SU-DHL-6 (cell line): ENCODE measurements around the gene TRA2B.

Experiments used
- H2AFZ ChIP-seq: fragments of 200-600 bp; sonication (generic); 2 replicates; pipeline ENCODE4 v1.6.1; 2014; ENCODE audit warnings: low read depth, mild to moderate bottlenecking, moderate library complexity, mixed read lengths, antibody characterized with exemption, low read length; ENCODE audit not compliant: severe bottlenecking
- H3F3A ChIP-seq: fragments of 200-600 bp; shearing (Covaris generic); 2 replicates; pipeline ENCODE4 v1.6.0; 2016; ENCODE audit warnings: antibody characterized with exemption, mild to moderate bottlenecking; ENCODE audit not compliant: insufficient read depth
- H3K27ac ChIP-seq: fragments of 200-600 bp; sonication (generic); 2 replicates; pipeline ENCODE4 v1.5.1; 2016; ENCODE audit warnings: low read depth, mild to moderate bottlenecking, low read length, moderate library complexity, mixed read lengths
- H3K27me3 ChIP-seq: fragments of 200-600 bp; sonication (generic), shearing (Covaris generic); 2 replicates; pipeline ENCODE4 v1.6.0; 2014; ENCODE audit warnings: mild to moderate bottlenecking, low read length
- H3K36me3 ChIP-seq: fragments of 200-600 bp; sonication (generic); 2 replicates; pipeline ENCODE4 v1.6.1; 2014; ENCODE audit warnings: mild to moderate bottlenecking, low read length, mixed read lengths
- H3K4me2 ChIP-seq: fragments of 300-600, 200-600 bp; shearing (Covaris generic), sonication (generic); 2 replicates; pipeline ENCODE4 v1.6.0; 2014; ENCODE audit warnings: low read length, low read depth, mild to moderate bottlenecking; ENCODE audit not compliant: poor library complexity, severe bottlenecking
- H3K4me3 ChIP-seq: fragments of 200-600 bp; sonication (generic); 2 replicates; pipeline ENCODE4 v1.5.1; 2014; ENCODE audit warnings: antibody characterized with exemption, low read length, mild to moderate bottlenecking, mixed read lengths; ENCODE audit not compliant: insufficient read depth, poor library complexity, severe bottlenecking
- H3K79me2 ChIP-seq: fragments of 200-600 bp; sonication (generic); 2 replicates; pipeline ENCODE4 v1.6.1; 2014; ENCODE audit warnings: mild to moderate bottlenecking, low read length, moderate library complexity; ENCODE audit not compliant: insufficient read depth
- H3K9ac ChIP-seq: fragments of 200-600 bp; sonication (generic); 2 replicates; pipeline ENCODE4 v1.7.0; 2014; ENCODE audit warnings: mild to moderate bottlenecking, low read length
- H3K9me2 ChIP-seq: fragments of 200-600 bp; sonication (generic); replicated peaks from 2 replicates; pipeline ENCODE4 v1.6.1; 2014; ENCODE audit warnings: low read length; ENCODE audit not compliant: insufficient read depth
- H3K9me3 ChIP-seq: fragments of 200-600 bp; sonication (generic); 2 replicates; pipeline ENCODE4 v1.6.1; 2014; ENCODE audit warnings: low read length, mixed read lengths; ENCODE audit not compliant: insufficient read depth
- H4K20me1 ChIP-seq: fragments of 200-600 bp; sonication (generic); 2 replicates; pipeline ENCODE4 v1.6.1; 2014; ENCODE audit warnings: low read depth, mild to moderate bottlenecking, antibody characterized with exemption, low read length, moderate library complexity, mixed read lengths
- EZH2phosphoT487 ChIP-seq: fragments of 200-600 bp; sonication (generic), shearing (Covaris generic); conservative IDR thresholded peaks from 2 replicates; pipeline ENCODE4 v1.6.1; 2018; ENCODE audit warnings: mild to moderate bottlenecking, antibody characterized with exemption, low read length, moderate library complexity, mixed read lengths
- TF ChIP-seq, protein P1 (sequence below): fragments of 200-600 bp; sonication (generic); IDR thresholded peaks from one replicate; pipeline ENCODE4 v1.5.1; 2017; ENCODE audit warnings: antibody characterized with exemption, mild to moderate bottlenecking, low read length, moderate library complexity; ENCODE audit not compliant: insufficient read depth, poor library complexity, severe bottlenecking

Gene TRA2B

DNA sequence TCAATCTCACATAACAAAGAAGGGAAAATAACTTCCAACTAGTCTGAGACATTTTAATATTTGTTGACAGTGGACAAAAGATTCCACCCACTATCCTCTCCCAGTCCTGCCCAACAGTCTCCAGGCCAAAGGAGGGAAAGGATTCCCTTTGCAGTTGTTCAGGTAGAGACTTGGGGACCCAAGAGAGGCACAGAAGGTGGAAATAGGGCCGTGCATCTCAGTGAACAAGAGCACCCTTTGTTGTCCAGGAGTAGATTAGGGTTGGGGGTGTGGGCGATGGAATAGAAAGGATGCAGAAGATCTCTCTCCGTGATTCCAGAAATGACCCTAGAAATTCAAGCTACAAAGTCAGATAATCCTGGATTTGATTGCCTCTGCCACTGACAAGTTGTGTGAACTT lies 44.8 kb upstream of the TRA2B start:
- Histone ChIP-seq H3K36me3 (no peaks in the 10 kb centered on the region), H4K20me1 (no peaks in the 10 kb centered on the region), H3K9me3 (no peaks in the 10 kb centered on the region), H3F3A (no peaks in the 10 kb centered on the region), H3K4me3 (no peak overlapping the region), H3K27ac (no peak overlapping the region), H3K4me2 (no peak overlapping the region), H3K9ac (no peak overlapping the region), H2AFZ (no peak overlapping the region), H3K79me2 (no peaks in the 10 kb centered on the region), H3K9me2 (no peaks in the 10 kb centered on the region), H3K27me3 (no peaks in the 10 kb centered on the region)
- TF ChIP-seq EZH2phosphoT487 = no peak
- TF ChIP-seq, protein P1, sequence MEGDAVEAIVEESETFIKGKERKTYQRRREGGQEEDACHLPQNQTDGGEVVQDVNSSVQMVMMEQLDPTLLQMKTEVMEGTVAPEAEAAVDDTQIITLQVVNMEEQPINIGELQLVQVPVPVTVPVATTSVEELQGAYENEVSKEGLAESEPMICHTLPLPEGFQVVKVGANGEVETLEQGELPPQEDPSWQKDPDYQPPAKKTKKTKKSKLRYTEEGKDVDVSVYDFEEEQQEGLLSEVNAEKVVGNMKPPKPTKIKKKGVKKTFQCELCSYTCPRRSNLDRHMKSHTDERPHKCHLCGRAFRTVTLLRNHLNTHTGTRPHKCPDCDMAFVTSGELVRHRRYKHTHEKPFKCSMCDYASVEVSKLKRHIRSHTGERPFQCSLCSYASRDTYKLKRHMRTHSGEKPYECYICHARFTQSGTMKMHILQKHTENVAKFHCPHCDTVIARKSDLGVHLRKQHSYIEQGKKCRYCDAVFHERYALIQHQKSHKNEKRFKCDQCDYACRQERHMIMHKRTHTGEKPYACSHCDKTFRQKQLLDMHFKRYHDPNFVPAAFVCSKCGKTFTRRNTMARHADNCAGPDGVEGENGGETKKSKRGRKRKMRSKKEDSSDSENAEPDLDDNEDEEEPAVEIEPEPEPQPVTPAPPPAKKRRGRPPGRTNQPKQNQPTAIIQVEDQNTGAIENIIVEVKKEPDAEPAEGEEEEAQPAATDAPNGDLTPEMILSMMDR = no peak

GRCh38 chr3:185981621-185982020 lies 43.8 kb upstream of the TRA2B start:
- no peaks in the 10 kb centered on the region for H3K9me2 ChIP-seq
- H3K27me3 ChIP-seq = no peaks in the 10 kb centered on the region
- no peak overlapping the region for H3K27ac ChIP-seq
- H3K9ac ChIP-seq = no peak overlapping the region
- no peak overlapping the region for H2AFZ ChIP-seq
- H3K4me3 ChIP-seq = no peak overlapping the region
- H4K20me1 ChIP-seq = no peaks in the 10 kb centered on the region
- H3K9me3 ChIP-seq = no peaks in the 10 kb centered on the region
- H3F3A ChIP-seq = no peaks in the 10 kb centered on the region
- H3K79me2 ChIP-seq = no peaks in the 10 kb centered on the region
- H3K36me3 ChIP-seq = no peaks in the 10 kb centered on the region
- no peak overlapping the region for H3K4me2 ChIP-seq
- no peak for TF ChIP-seq EZH2phosphoT487
- TF ChIP-seq, protein P1 = no peak

DNA sequence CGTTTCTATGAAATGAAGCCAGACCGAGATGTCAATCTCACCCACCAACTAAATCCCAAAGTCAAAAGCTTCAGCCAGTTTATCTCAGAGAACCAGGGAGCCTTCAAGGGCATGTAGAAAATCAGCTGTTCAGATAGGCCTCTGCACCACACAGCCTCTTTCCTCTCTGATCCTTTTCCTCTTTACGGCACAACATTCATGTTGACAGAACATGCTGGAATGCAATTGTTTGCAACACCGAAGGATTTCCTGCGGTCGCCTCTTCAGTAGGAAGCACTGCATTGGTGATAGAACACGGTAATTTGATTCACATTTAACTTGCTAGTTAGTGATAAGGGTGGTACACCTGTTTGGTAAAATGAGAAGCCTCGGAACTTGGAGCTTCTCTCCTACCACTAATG lies 41.9 kb upstream of the TRA2B start:
- Histone ChIP-seq H3K9ac (no peak overlapping the region), H3F3A (no peaks in the 10 kb centered on the region), H3K79me2 (no peaks in the 10 kb centered on the region), H3K27ac (no peak overlapping the region), H3K4me2 (no peak overlapping the region), H3K27me3 (no peaks in the 10 kb centered on the region), H3K36me3 (no peaks in the 10 kb centered on the region), H3K9me3 (no peaks in the 10 kb centered on the region), H4K20me1 (no peaks in the 10 kb centered on the region), H3K4me3 (no peak overlapping the region), H2AFZ (no peak overlapping the region), H3K9me2 (no peaks in the 10 kb centered on the region)
- no peak for TF ChIP-seq EZH2phosphoT487
- TF ChIP-seq, protein P1 = no peak
